ENCODE results near the gene ENSA.
A peak's percentile ranks its signal among the peaks of the same experiment; 100 is the strongest.
"Not testable (repeated sequence)": the region's sequence is repeated elsewhere in the genome, so short reads cannot be mapped to it uniquely, and the experiment has no call there.

Gene ENSA

GRCh38 chr1:150622303-150622975 lies 7.0 kb downstream of the ENSA start:
- intact Hi-C loops (cut with DNase I), result no loop called here
- DNase-seq, result peak in 1 of 10 donors; percentile 55

GRCh38 chr1:150621497-150622302 lies 7.7 kb downstream of the ENSA start:
- DNase-seq, result peak in 4 of 10 donors; percentile 14 to 55 (median 30)
- intact Hi-C loops (cut with DNase I), result loop anchor here (2.0 kb wide), 1 partner anchor 61 kb away; no protein-coding TSS in a partner anchor

GRCh38 chr1:150620919-150621318 lies 8.5 kb downstream of the ENSA start:
- intact Hi-C loops (cut with DNase I), result loop anchor here (2.0 kb wide), 1 partner anchor 60 kb away; no protein-coding TSS in a partner anchor
- no peak for DNase-seq

GRCh38 chr1:150619576-150620509 lies 9.6 kb downstream of the ENSA start:
- intact Hi-C loops (cut with DNase I), result loop anchor here (2.0 kb wide), 1 partner anchor 59 kb away; no protein-coding TSS in a partner anchor
- peak in 1 of 10 donors; percentile 78 for DNase-seq

- intact Hi-C loops (cut with DNase I), result no loop called here
- peak in 1 of 10 donors; percentile 55 for DNase-seq
Measured at GRCh38 chr1:150615346-150616201, 13.8 kb downstream of the ENSA start.

- DNase-seq, result peak in 1 of 10 donors; percentile 52
- intact Hi-C loops (cut with DNase I), result no loop called here
Measured at GRCh38 chr1:150613061-150613920, 16.1 kb downstream of the ENSA start.

- intact Hi-C loops (cut with DNase I), result no loop called here
Measured at GRCh38 chr1:150612014-150612345, 17.4 kb downstream of the ENSA start.

GRCh38 chr1:150610576-150610975 lies 18.8 kb downstream of the ENSA start:
- peak in 1 of 10 donors; percentile 46 for DNase-seq
- intact Hi-C loops (cut with DNase I), result no loop called here

More at GRCh38 chr1:150612014-150612345, 17.4 kb downstream of the ENSA start:
- DNase-seq, result no peak

- intact Hi-C loops (cut with DNase I), result no loop called here
- DNase-seq, result peak in 1 of 10 donors; percentile 7
Measured at GRCh38 chr1:150609732-150610131, 19.7 kb downstream of the ENSA start.

GRCh38 chr1:150606463-150607142 lies 22.8 kb downstream of the ENSA start:
- intact Hi-C loops (cut with DNase I), result no loop called here
- peak in 1 of 10 donors; percentile 16 for DNase-seq

- DNase-seq, result peak in 1 of 10 donors; percentile 11
- intact Hi-C loops (cut with DNase I), result not testable (repeated sequence)
Measured at GRCh38 chr1:150605451-150605731, 24.0 kb downstream of the ENSA start.

- intact Hi-C loops (cut with DNase I), result no loop called here
- no peak for DNase-seq
Measured at GRCh38 chr1:150604226-150604588, 25.2 kb downstream of the ENSA start.

GRCh38 chr1:150603711-150604110 lies 25.7 kb downstream of the ENSA start:
- DNase-seq, result peak in 1 of 10 donors; percentile 5
- intact Hi-C loops (cut with DNase I), result no loop called here

GRCh38 chr1:150602372-150602771 lies 27.0 kb downstream of the ENSA start:
- intact Hi-C loops (cut with DNase I), result not testable (repeated sequence)
- DNase-seq, result peak in 1 of 10 donors; percentile 30

GRCh38 chr1:150601540-150601939 lies 27.9 kb downstream of the ENSA start:
- DNase-seq, result no peak
- intact Hi-C loops (cut with DNase I), result no loop called here

- intact Hi-C loops (cut with DNase I), result loop anchor here (1.0 kb wide), 1 partner anchor 12 kb away; no protein-coding TSS in a partner anchor
- DNase-seq, result not testable (repeated sequence)
Measured at GRCh38 chr1:150598346-150598745, 31.1 kb downstream of the ENSA start.

- no peak for DNase-seq
- intact Hi-C loops (cut with DNase I), result no loop called here
Measured at GRCh38 chr1:150596976-150597375, 32.4 kb downstream of the ENSA start.

All from posterior cingulate gyrus (tissue), 11 donors.